ENCODE data around the gene FOXJ1.
A peak's percentile ranks its signal among the peaks of the same experiment; 100 is the strongest.
"Not testable (repeated sequence)": the region's sequence is repeated elsewhere in the genome, so short reads cannot be mapped to it uniquely, and the experiment has no call there.

Gene FOXJ1

DNA sequence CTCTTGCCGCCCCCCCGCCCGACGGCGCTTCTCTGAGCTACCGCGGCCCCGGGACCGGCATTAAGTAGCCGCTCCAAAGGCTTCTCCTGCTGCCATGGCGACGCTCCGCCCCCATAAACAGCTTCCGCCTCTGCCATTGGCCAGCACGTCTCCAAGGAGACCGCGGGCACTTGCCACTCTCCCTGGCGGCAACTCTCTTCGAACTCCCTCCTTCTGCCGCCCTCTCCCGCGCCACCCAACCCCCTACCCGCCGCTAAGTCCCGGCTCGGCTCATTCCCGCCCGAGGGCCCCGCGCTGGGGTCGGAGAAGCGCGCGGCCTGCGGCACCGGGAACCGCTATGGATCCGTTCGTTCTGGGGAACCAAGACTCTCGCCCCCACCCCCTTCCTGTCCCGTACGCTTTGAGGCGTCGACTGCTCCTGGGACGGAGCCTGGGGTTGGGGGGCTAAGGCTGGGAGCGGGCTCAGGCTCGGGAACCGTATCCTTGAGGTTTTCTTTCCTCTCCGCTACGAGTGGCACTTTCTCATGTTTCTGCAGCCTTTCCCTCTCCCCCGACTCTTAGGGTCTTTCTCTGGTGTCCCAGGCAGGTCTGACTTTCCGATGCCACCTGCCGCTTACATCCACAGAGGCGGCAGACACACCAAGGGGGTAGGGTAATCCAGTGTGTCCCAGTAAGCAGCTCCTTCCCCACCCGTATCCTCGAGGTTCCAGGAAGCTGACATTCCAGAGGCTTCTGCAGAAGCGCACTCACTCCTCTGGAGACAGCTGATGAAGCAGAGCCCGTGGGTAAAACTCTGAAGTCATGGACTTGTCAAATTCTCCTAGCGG, at the start of gene FOXJ1:
Gene FOXJ1 (minus strand): TSS at position 34 of the 827 bp plus-strand sequence. CDS start 850 bp downstream, outside the sequence.
- TF ChIP-seq GATA1 (IDR thresholded peaks at IDR 0.05; ENCODE audit: low read depth, low read length) (no peak), POLR2A (IDR thresholded peaks at IDR 0.05; ENCODE audit: low read length) (no peak)
- peak; percentile 90 to 91 for DNase-seq

GRCh38 chr17:76189741-76190140, 48.7 kb upstream of the FOXJ1 start:
- DNase-seq = no peak

DNA sequence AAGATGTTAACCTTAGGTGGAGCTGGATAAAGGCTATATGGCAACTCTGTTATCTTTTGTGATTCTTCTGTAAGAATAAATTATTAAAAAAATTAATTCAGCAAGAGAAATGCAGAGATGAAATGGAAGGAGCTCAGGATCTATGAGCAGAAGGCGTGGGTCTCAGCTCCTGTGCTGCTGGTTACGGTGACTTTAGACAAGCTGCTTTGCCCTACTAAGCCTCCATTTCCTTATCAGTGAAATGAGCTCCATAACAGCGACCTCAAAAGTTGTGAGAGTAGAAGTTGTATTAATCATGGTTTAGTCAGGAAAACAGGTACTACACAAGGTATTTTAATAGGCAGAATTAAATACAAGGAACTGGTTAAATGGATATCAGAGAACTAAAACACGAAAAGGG, 48.2 kb upstream of the FOXJ1 start:
- DNase-seq = no peak
- TF ChIP-seq GATA1 (IDR thresholded peaks at IDR 0.05; ENCODE audit: low read depth, low read length) (no peak), POLR2A (IDR thresholded peaks at IDR 0.05; ENCODE audit: low read length) (no peak)

More at GRCh38 chr17:76189741-76190140, 48.7 kb upstream of the FOXJ1 start:
- TF ChIP-seq GATA1 (IDR thresholded peaks at IDR 0.05; ENCODE audit: low read depth, low read length) (no peak), POLR2A (IDR thresholded peaks at IDR 0.05; ENCODE audit: low read length) (no peak)

DNA sequence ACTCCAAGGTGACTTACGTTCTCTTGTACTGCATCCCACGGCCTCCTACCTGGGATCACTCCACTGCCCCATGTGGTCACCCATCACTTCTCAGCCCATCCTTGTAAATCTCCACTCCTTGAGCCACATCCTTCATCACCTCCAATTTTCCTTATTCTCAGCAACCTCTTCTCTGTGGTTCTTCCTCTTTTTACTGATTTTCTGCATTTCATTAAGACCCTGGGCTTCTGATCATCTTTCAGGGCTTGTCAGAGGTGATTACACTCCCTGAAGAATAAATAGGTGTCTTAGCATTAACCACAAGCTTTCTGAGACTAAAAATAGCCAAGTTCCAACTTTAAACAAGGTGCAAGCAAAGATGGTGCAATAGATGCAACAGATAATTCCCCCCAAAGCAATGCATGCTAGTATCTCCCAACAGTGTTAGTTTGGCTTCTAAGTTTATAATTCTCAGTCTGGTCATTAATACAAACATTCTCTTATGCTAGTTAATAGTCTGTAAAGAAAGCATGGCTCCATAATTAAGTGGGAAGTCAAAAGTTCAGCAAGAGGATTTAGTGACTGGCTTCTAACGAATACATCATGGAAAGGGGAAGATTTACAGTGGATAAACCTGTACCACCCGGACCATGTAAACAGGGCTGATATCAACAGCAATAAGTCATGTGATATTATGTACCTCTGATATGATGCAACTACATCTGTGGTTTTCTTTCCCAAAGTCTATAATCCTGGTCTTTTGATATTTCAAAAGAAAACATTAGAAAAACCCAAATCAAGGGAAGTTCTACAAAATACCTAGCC, 47.4 kb upstream of the FOXJ1 start:
- no peak for TF ChIP-seq POLR2A (IDR thresholded peaks at IDR 0.05; ENCODE audit: low read length)
- no peak for TF ChIP-seq GATA1 (IDR thresholded peaks at IDR 0.05; ENCODE audit: low read depth, low read length)
- DNase-seq = no peak

DNA sequence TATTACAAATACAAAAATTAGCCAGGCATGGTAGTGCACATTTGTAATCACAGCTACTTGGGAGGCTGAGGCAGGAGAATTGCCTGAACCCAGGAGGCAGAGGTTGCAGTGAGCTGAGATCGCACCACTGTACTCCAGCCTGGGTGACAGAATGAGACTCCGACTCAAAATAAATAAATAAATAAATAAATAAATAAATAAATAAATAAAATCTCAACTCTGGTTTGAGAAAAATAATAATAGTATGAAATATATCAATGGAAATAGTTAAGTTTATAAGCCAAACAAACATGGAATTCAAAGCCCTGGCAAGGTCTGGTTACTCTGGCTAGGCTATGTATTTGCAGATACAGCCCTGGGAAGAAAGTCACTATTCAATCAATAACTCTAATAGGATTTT, 45.7 kb upstream of the FOXJ1 start:
- DNase-seq = not testable (repeated sequence)

GRCh38 chr17:76184290-76184689, 43.2 kb upstream of the FOXJ1 start:
- DNase-seq = no peak
- no peak for TF ChIP-seq GATA1 (IDR thresholded peaks at IDR 0.05; ENCODE audit: low read depth, low read length)
- TF ChIP-seq POLR2A (IDR thresholded peaks at IDR 0.05; ENCODE audit: low read length) = no peak

GRCh38 chr17:76182016-76182764, 41.1 kb upstream of the FOXJ1 start:
- DNase-seq = peak; percentile 90 to 92
- TF ChIP-seq GATA1 (IDR thresholded peaks at IDR 0.05; ENCODE audit: low read depth, low read length) (no peak), POLR2A (IDR thresholded peaks at IDR 0.05; ENCODE audit: low read length) (no peak)

DNA sequence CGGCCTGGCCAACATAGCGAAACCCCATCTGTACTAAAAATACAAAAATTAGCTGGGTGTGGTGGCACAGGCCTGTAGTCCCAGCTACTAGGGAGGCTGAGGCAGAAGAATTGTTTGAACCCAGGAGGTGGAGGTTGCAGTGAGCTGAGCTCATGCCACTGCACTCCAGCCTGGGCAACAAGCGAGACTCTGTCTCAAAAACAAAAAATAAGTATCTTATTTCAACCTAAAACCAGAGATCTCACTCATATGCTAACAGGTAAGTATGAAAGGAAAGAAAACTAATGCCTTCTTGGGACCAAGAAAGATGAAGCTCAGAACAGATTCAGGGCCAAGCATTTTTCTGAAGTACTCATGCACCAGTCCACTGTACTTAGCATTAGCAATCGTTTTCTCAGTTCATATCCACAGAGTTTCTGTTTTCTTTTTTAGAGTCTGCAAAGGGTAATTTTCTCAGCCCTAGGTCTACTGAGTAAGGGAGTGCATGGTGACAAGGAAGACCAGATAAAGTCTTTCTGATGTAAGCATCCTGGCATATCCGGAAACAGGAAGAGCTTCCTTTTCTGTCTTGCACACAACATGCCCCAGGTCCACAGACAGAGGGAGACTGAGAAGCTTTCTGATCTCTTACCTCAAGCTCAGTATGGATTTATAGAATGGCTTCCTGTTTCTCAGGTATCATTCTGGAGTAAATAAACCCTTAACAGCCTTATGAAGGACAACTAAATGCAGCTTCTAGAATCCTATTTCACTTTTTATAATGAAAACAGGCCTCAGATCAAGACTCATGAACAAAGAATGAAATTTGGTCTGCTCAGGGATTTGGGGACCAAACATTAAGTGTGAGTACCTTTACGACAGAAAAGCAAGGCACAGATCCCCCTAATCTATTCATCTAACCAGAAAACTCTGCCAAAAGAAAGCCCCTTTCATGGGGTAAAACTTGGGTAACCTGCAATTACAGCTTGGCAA, 38.7 kb upstream of the FOXJ1 start:
- DNase-seq = peak; percentile 54 to 76
- TF ChIP-seq GATA1 (IDR thresholded peaks at IDR 0.05; ENCODE audit: low read depth, low read length) = no peak
- no peak for TF ChIP-seq POLR2A (IDR thresholded peaks at IDR 0.05; ENCODE audit: low read length)

- TF ChIP-seq POLR2A (IDR thresholded peaks at IDR 0.05; ENCODE audit: low read length) (no peak), GATA1 (IDR thresholded peaks at IDR 0.05; ENCODE audit: low read depth, low read length) (no peak)
- DNase-seq = no peak
These were observed 37.1 kb upstream of the FOXJ1 start for GRCh38 chr17:76178124-76178523.

DNA sequence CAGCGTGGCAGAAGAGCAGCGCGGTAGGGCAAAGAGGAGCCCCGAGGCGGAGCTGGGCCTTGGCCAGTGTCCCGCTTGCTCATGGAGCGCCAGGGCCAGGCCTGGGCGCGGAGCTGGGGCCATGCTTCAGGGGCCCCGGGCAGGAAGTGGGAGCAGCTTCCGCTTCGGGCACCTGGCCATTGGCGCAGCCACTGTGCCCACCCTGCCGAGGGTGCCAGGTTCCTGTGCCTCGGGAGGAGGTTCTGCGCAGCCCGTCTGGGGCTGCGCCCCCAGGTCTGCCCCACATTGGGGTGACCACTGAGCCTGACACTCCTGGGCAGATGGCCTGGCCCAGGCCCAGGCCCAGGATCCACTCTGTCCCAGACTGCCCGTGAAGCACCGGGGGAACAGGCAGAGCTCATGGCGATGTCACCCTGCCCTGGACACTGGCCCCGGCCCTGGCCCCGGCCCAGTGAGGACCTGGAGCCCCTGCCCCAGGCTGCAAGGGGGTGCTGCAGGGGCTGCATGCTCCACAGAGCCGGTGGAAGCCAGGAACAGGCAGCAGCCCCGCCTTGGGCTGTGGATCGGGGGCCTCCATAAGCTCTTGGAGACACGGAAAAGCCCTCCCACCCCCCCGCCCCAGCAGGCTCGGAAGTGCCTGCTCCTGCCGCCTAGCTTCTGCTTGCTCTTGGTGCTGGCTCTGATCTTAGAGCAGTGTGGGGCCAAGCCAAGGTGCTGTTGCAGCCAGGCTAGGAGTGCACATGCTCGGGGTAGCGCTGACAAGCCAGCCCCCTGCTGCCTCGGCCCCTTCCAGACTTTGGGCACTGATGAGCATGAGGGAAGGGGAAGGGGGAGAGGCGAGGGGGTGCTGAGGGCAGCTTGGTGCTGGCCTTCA, 35.9 kb upstream of the FOXJ1 start:
- DNase-seq = no peak
- TF ChIP-seq GATA1 (IDR thresholded peaks at IDR 0.05; ENCODE audit: low read depth, low read length) (no peak), POLR2A (IDR thresholded peaks at IDR 0.05; ENCODE audit: low read length) (no peak)

- no peak for DNase-seq
- TF ChIP-seq POLR2A (IDR thresholded peaks at IDR 0.05; ENCODE audit: low read length) = no peak
- TF ChIP-seq GATA1 (IDR thresholded peaks at IDR 0.05; ENCODE audit: low read depth, low read length) = no peak
These were observed 33.0 kb upstream of the FOXJ1 start for GRCh38 chr17:76174037-76174436.

DNA sequence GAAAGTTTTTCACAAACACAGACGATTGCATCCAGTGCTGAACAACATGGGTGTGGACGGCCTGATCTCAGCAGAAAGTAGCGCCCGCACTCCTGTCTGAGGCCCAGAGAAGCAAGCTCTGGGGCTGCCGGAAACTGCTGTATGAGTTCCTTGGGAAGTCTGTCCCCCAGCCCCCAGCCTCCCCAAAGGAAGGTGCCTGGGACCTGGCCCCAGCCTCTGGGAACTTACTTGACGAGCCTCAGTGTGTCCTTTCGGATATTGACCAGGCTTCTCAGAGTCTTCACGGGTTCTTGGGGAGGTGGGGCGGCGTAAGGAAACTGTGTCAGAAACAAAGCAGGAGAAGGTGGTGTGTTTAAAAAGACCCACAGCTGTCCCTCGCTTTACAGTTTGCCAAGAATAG, 32.4 kb upstream of the FOXJ1 start:
- no peak for DNase-seq
- TF ChIP-seq GATA1 (IDR thresholded peaks at IDR 0.05; ENCODE audit: low read depth, low read length) (no peak), POLR2A (IDR thresholded peaks at IDR 0.05; ENCODE audit: low read length) (no peak)
